ENCODE data around the gene GOLGA7B. TPM values are rescaled to one million over a fixed set of nuclear protein-coding genes. Genes with fewer than 3 reads are reported as not detected.

GOLGA7B gene
- total RNA-seq, 1 experiment from 2014 or later = 1.5 TPM

- no TSS peak for BruUV-seq (replicated peaks)
- no peak for ATAC-seq
- Histone ChIP-seq H3K27ac (ENCODE audit: low read length) (no peak overlapping the region), H3K4me3 (ENCODE audit: low read depth in 2 of 2, low read length in 2 of 2) (no peak overlapping the region), H3K36me3 (ENCODE audit: control insufficient read depth, insufficient read depth, low read length) (no peaks in the 10 kb centered on the region), H3K27me3 (ENCODE audit: control insufficient read depth, insufficient read depth, low read length) (peaks cover 13% of the 10 kb centered on the region), H3K9me3 (ENCODE audit: control insufficient read depth, insufficient read depth, low read depth, low read length) (no peaks in the 10 kb centered on the region), H3K4me1 (ENCODE audit: control insufficient read depth, insufficient read depth, low read length) (no peaks in the 10 kb centered on the region; the same call in 1 of the 2 replicates)
- in situ Hi-C loops (cut with HindIII; ENCODE audit: low pct_unique_long_range_greater_than_20kb, low sequenced_read_pairs) = no loop called here
- ChIA-PET CTCF (interaction anchor here (0.8 to 1.7 kb wide), 2 partner anchors 10 to 136 kb away, joined by 4 to 5 read pairs; no protein-coding TSS in a partner anchor), POLR2A (no interaction called here)
- intact Hi-C loops (cut with micrococcal nuclease; ENCODE audit: unreplicated experiment) = no loop called here
- TF ChIP-seq POLR2AphosphoS5 (IDR thresholded peaks at IDR 0.05; ENCODE audit: low read depth, low read length) = no peak
- TF ChIP-seq, protein P1, sequence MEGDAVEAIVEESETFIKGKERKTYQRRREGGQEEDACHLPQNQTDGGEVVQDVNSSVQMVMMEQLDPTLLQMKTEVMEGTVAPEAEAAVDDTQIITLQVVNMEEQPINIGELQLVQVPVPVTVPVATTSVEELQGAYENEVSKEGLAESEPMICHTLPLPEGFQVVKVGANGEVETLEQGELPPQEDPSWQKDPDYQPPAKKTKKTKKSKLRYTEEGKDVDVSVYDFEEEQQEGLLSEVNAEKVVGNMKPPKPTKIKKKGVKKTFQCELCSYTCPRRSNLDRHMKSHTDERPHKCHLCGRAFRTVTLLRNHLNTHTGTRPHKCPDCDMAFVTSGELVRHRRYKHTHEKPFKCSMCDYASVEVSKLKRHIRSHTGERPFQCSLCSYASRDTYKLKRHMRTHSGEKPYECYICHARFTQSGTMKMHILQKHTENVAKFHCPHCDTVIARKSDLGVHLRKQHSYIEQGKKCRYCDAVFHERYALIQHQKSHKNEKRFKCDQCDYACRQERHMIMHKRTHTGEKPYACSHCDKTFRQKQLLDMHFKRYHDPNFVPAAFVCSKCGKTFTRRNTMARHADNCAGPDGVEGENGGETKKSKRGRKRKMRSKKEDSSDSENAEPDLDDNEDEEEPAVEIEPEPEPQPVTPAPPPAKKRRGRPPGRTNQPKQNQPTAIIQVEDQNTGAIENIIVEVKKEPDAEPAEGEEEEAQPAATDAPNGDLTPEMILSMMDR (IDR thresholded peaks at IDR 0.05) = no peak
- TF ChIP-seq TCF7L2 (IDR thresholded peaks at IDR 0.05; ENCODE audit: low read depth, low read length) = no peak
- TF ChIP-seq REST (IDR thresholded peaks at IDR 0.05; ENCODE audit: insufficient read depth in 1 of 2, low read depth in 2 of 2, low read length in 1 of 2) = no peak
- no peak for TF ChIP-seq SIN3A (IDR thresholded peaks at IDR 0.05; ENCODE audit: borderline replicate concordance, insufficient read depth, low read depth, low read length)
- no peak for DNase-seq (ENCODE audit: low read depth, low spot score)
These were observed 55.6 kb downstream of the GOLGA7B start for GRCh38 chr10:97905276-97905675.

DNA sequence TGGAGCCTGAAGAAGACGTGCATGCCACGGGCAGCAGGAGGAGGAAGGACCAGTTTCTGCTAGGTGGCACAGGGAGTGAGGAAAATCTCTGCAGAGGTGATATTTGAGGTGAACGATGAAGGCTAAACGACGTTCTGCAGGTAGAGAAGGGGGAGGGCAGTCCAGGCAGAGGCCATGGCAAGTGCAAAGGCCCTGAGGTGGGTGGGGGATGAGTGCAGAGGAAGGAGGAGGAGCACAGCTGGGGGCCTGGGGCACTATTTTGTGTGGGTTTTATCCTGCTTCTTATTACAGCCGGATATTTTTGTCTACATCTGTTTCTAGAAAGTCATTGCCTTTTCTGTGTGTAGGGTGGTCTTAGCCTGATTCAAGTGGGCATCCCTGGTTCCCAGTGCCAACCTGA is 57.6 kb downstream of the GOLGA7B start:
- H3K4me3 ChIP-seq (ENCODE audit: low read depth in 2 of 2, low read length in 2 of 2) = no peak overlapping the region
- H3K36me3 ChIP-seq (ENCODE audit: control insufficient read depth, insufficient read depth, low read length) = no peaks in the 10 kb centered on the region
- no peaks in the 10 kb centered on the region; the same call in 1 of the 2 replicates for H3K4me1 ChIP-seq (ENCODE audit: control insufficient read depth, insufficient read depth, low read length)
- no peak overlapping the region for H3K27ac ChIP-seq (ENCODE audit: low read length)
- CTCF ChIA-PET = no interaction called here
- ATAC-seq (no peak), DNase-seq (ENCODE audit: low read depth, low spot score) (no peak)
- TF ChIP-seq TCF7L2 (IDR thresholded peaks at IDR 0.05; ENCODE audit: low read depth, low read length) (no peak), SIN3A (IDR thresholded peaks at IDR 0.05; ENCODE audit: borderline replicate concordance, insufficient read depth, low read depth, low read length) (no peak), POLR2AphosphoS5 (IDR thresholded peaks at IDR 0.05; ENCODE audit: low read depth, low read length) (no peak), REST (IDR thresholded peaks at IDR 0.05; ENCODE audit: insufficient read depth in 1 of 2, low read depth in 2 of 2, low read length in 1 of 2) (no peak)
- TF ChIP-seq, protein P1 (IDR thresholded peaks at IDR 0.05) = no peak
- no TSS peak for BruUV-seq (replicated peaks)
- no peaks in the 10 kb centered on the region for H3K9me3 ChIP-seq (ENCODE audit: control insufficient read depth, insufficient read depth, low read depth, low read length)
- peaks cover 13% of the 10 kb centered on the region for H3K27me3 ChIP-seq (ENCODE audit: control insufficient read depth, insufficient read depth, low read length)
- in situ Hi-C loops (cut with HindIII; ENCODE audit: low pct_unique_long_range_greater_than_20kb, low sequenced_read_pairs) = no loop called here
- POLR2A ChIA-PET = no interaction called here
- intact Hi-C loops (cut with micrococcal nuclease; ENCODE audit: unreplicated experiment) = no loop called here
